ENCODE data around the gene RGS11.

RGS11 gene

DNA sequence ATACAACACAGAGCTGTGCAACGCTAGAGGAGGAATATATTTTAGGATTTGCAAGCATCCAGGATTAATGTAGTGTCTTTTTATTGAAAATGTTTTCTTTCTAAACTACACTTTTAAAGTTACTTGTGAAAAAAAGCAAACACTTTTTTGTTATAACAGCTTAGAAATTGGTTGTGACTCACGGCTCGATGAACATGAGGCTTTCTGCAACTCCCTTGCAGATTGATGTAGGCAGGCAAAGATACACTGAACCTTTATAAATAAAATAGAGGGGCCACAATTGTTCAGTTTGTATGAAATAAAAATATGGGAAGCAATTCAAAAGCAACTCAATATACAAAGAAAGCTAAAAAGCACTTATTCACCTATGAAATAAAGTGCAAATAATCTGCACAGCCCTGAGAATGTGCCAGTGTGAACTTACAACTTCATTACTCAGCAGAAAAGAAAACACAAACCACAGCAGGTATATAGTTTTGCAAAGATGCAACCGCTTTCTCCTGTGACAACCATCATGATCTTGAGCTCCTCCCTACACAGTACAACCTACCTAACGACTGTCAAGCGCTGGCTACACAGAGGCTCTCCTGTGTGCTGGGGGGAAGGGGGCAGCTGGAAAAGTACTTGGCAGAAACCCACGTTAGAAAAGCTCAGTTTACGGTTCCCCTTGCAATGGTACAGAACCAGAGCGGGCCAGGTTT, 47.4 kb downstream of the RGS11 start:
- DNase-seq = no peak

GRCh38 chr16:220021-220420, 55.7 kb downstream of the RGS11 start:
- no peak for DNase-seq
